HEK293 (cell line): Measurements from ENCODE around the gene KEL.

Source experiments
- CTCF ChIA-PET: fragments of 350-600 bp; formaldehyde crosslinking; extraction: SDS; loops from one replicate; lab custom pipeline; 2021; ENCODE audit warnings: antibody characterized with exemption; lab: Yijun Ruan, JAX
- POLR2A ChIA-PET: fragments of 300-600 bp; formaldehyde crosslinking; extraction: SDS; loops from one replicate; lab custom pipeline; 2020; ENCODE audit warnings: antibody characterized with exemption, inconsistent platforms; lab: Yijun Ruan, JAX
- H3K27ac ChIP-seq: fragments of 200-500 bp; sonication (Bioruptor generic); 2 replicates; pipeline ENCODE4 v1.5.1; 2014; ENCODE audit warnings: low read depth, low read length, control low read depth, inconsistent platforms; ENCODE audit errors: extremely low read depth
- H3K36me3 ChIP-seq, 2 experiments: fragments of 200-500 bp in 1 of 2; sonication (Bioruptor generic) in 1 of 2; 1 replicate in 1 of 2; 2 replicates in 1 of 2; pipeline ENCODE4 v1.5.1; 2014 to 2017; ENCODE audit warnings: inconsistent platforms in 2 of 2, low read length in 2 of 2; ENCODE audit not compliant: control insufficient read depth in 2 of 2, insufficient read depth in 1 of 2
- H3K4me1 ChIP-seq: fragments of 200-500 bp; sonication (Bioruptor generic); 2 replicates; pipeline ENCODE4 v1.5.1; 2014; ENCODE audit warnings: mild to moderate bottlenecking, low read length, inconsistent platforms; ENCODE audit not compliant: control insufficient read depth, insufficient read depth
- H3K4me3 ChIP-seq: 2 replicates; pipeline ENCODE4 v1.5.1; 2011; ENCODE audit warnings: low read depth, mild to moderate bottlenecking, control low read depth, low read length, moderate library complexity
- H3K9me3 ChIP-seq: fragments of 200-500 bp; sonication (Bioruptor generic); 2 replicates; pipeline ENCODE4 v1.5.1; 2014; ENCODE audit warnings: low read depth, low read length, inconsistent platforms; ENCODE audit not compliant: control insufficient read depth, insufficient read depth
- AEBP2 ChIP-seq: fragments of 450-650 bp; formaldehyde crosslinking; IDR thresholded peaks from 2 replicates; pipeline ENCODE4 v1.5.1; 2016; ENCODE audit warnings: missing biosample characterization, missing genetic modification characterization, borderline replicate concordance
- ATF2 ChIP-seq: fragments of 450-650 bp; formaldehyde crosslinking; IDR thresholded peaks from 2 replicates; pipeline ENCODE4 v1.5.1; 2016; ENCODE audit warnings: missing biosample characterization, missing genetic modification characterization, low read depth
- EGR2 ChIP-seq: fragments of 450-650 bp; formaldehyde crosslinking; IDR thresholded peaks from 2 replicates; pipeline ENCODE4 v1.5.1; 2016; ENCODE audit warnings: low read depth, missing biosample characterization, missing genetic modification characterization
- PRDM10 ChIP-seq: fragments of 450-650 bp; formaldehyde crosslinking; IDR thresholded peaks from 2 replicates; pipeline ENCODE4 v1.5.1; 2016; ENCODE audit warnings: missing biosample characterization, missing genetic modification characterization
- ZBTB10 ChIP-seq: fragments of 450-650 bp; formaldehyde crosslinking; IDR thresholded peaks from 2 replicates; pipeline ENCODE4 v1.5.1; 2016; ENCODE audit warnings: missing biosample characterization, missing genetic modification characterization
- ZBTB26 ChIP-seq: fragments of 450-650 bp; formaldehyde crosslinking; optimal IDR thresholded peaks from 2 replicates; pipeline ENCODE3; 2016; ENCODE audit warnings: missing biosample characterization, mild to moderate bottlenecking, missing genetic modification characterization
- ZBTB49 ChIP-seq: fragments of 450-650 bp; formaldehyde crosslinking; IDR thresholded peaks from 2 replicates; pipeline ENCODE4 v1.5.1; 2016; ENCODE audit warnings: missing biosample characterization, missing genetic modification characterization, low read depth
- ZIC2 ChIP-seq: fragments of 450-650 bp; formaldehyde crosslinking; IDR thresholded peaks from 2 replicates; pipeline ENCODE4 v1.5.1; 2016; ENCODE audit warnings: missing biosample characterization, missing genetic modification characterization
- ZNF133 ChIP-seq: fragments of 450-650 bp; formaldehyde crosslinking; IDR thresholded peaks from 2 replicates; pipeline ENCODE4 v1.5.1; 2016; ENCODE audit warnings: missing biosample characterization, missing genetic modification characterization
- ZNF248 ChIP-seq: fragments of 450-650 bp; formaldehyde crosslinking; IDR thresholded peaks from 2 replicates; pipeline ENCODE4 v1.5.1; 2017; ENCODE audit warnings: missing biosample characterization, missing genetic modification characterization
- ZNF473 ChIP-seq: fragments of 450-650 bp; formaldehyde crosslinking; IDR thresholded peaks from 2 replicates; pipeline ENCODE4 v1.5.1; 2017; ENCODE audit warnings: missing biosample characterization, missing genetic modification characterization
- ZNF48 ChIP-seq: fragments of 450-650 bp; formaldehyde crosslinking; IDR thresholded peaks from 2 replicates; pipeline ENCODE4 v1.5.1; 2016; ENCODE audit warnings: missing biosample characterization, missing genetic modification characterization
- ZNF501 ChIP-seq: fragments of 450-650 bp; formaldehyde crosslinking; IDR thresholded peaks from 2 replicates; pipeline ENCODE4 v1.5.1; 2016; ENCODE audit warnings: missing biosample characterization, missing genetic modification characterization
- ZNF677 ChIP-seq: fragments of 450-650 bp; IDR thresholded peaks from 2 replicates; pipeline ENCODE4 v1.5.0; 2018; ENCODE audit warnings: missing biosample characterization, mild to moderate bottlenecking, missing genetic modification characterization, moderate library complexity
- ZNF785 ChIP-seq: fragments of 450-650 bp; formaldehyde crosslinking; IDR thresholded peaks from 2 replicates; pipeline ENCODE4 v1.5.1; 2016; ENCODE audit warnings: missing biosample characterization, missing genetic modification characterization
- ZNF830 ChIP-seq: fragments of 450-650 bp; IDR thresholded peaks from 2 replicates; pipeline ENCODE4 v1.5.0; 2018; ENCODE audit warnings: missing biosample characterization, missing genetic modification characterization, low read depth, mild to moderate bottlenecking, moderate library complexity

Gene KEL

GRCh38 chr7:142964502-142965246 lies 2.5 kb upstream of the KEL start (continued):
- TF ChIP-seq ZBTB10 (tag by site-specific recombination) (no peak), ZNF501 (tag by site-specific recombination) (no peak), ZNF48 (tag by site-specific recombination) (no peak), ZNF473 (tag by site-specific recombination) (no peak)
- TF ChIP-seq, all 188 proteins: peak for 0

GRCh38 chr7:142963993-142964392 lies 1.8 kb upstream of the KEL start:
- TF ChIP-seq ZNF133 (tag by site-specific recombination) (no peak), AEBP2 (tag by site-specific recombination) (no peak), ZNF248 (tag by site-specific recombination) (no peak), ZNF785 (tag by site-specific recombination) (no peak), ZBTB26 (tag by site-specific recombination) (no peak), EGR2 (no peak), ZNF677 (tag by site-specific recombination) (no peak), ZNF830 (tag by site-specific recombination) (no peak), ZIC2 (tag by site-specific recombination) (no peak), ZBTB49 (tag by site-specific recombination) (no peak), ATF2 (no peak), PRDM10 (tag by site-specific recombination) (no peak)
- Histone ChIP-seq H3K9me3 (no peaks in the 10 kb centered on the region), H3K36me3 (no peaks in the 10 kb centered on the region), H3K27ac (no peak overlapping the region), H3K4me3 (no peak overlapping the region), H3K4me1 (no peaks in the 10 kb centered on the region)
- ChIA-PET CTCF (interaction anchor here (1.9 to 2.1 kb wide), 2 partner anchors 39 to 91 kb away, joined by 7 to 9 read pairs; no protein-coding TSS in a partner anchor), POLR2A (no interaction called here)
